Stimulated activated CD4-positive, alpha-beta T cell treated with anti-CD3 and anti-CD28 coated beads, TNF-alpha, amount 100 ng/mL, for 48 hours (primary cell): ENCODE results near the gene LEAP2.

Source experiments
- DNase-seq, 3 donors: peaks; one replicate each; pipeline ENCODE4 v3.0.0-alpha.2; 2020; ENCODE audit warnings: low read depth in 3 of 3

The LEAP2 gene, protein sequence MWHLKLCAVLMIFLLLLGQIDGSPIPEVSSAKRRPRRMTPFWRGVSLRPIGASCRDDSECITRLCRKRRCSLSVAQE

DNA sequence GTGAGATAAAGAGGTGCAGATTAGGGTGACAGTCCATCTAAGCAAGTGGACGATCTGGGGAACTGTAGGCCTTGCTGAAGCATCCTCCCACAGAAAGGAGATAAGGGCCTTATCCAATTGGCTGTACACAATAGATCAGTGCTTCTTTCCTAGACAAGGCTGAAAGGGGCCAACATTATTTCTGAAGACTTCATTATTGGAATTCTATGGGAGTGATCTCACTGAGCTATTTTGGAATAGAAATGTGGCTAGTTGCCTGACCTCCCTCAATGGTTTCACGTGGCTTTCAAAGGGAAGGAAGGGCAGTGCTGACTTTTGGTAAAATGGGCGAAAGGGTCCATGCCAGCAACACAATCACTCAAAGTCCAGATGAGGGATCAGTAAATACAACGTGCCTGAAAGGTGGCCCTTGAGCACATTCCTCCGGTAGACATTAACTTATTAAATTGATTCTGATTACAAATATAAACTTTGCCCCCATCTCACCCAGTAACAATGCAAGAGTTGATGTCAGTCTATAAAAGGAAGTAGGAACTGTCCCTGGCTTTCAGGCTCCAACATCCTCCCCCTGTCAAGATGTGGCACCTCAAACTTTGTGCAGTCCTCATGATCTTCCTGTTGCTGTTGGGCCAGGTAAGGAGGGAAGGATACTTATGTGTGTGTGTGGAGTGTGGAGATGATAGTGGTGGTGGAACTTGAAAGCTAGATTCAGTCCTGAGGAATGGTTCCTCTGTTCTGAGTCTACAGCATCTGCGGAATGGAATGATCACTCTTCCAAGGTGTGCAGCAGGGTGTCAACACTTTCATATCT, at the start of gene LEAP2:
Gene LEAP2, plus strand, starts transcription at position 550 of the 811 bp plus-strand sequence. Its CDS starts 27 bp downstream, at position 577.
- no peak for DNase-seq

GRCh38 chr5:132824426-132824825, 49.0 kb upstream of the LEAP2 start:
- DNase-seq: no peak

- no peak for DNase-seq
Measured at GRCh38 chr5:132825033-132825833, 48.2 kb upstream of the LEAP2 start.

GRCh38 chr5:132825834-132826391, 47.6 kb upstream of the LEAP2 start:
- DNase-seq: no peak

DNA sequence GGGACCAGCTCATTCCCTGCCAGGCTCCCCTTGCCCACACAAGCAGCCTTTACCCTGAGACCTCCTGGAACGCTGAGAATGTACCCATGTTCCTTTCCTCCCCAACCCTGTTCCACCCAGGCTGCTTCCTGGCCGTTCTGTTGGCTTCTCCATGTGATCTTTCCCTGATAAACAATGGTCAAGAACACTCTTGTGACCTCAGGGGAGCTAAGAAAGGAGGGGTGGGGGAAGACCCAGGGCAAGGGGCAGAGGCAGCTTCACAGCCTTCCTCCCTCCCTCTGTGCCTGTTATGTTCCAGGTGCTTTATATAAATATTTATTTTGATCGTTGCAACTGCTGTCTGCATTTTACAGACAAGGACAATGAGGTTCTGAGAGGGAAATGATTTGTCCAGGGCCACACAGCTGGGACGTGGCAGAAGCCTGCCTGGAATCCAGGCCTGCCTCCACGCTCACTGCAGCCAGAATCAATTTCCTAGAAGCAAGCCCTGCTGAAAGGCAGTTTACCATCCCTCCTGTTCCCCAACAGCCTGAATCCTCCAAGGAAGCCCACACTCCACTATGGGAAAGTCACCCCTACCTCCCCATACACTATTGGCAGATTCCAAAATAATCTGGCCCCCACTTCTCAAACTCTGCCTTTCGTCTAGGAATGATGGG, 46.9 kb upstream of the LEAP2 start:
- no peak for DNase-seq

DNA sequence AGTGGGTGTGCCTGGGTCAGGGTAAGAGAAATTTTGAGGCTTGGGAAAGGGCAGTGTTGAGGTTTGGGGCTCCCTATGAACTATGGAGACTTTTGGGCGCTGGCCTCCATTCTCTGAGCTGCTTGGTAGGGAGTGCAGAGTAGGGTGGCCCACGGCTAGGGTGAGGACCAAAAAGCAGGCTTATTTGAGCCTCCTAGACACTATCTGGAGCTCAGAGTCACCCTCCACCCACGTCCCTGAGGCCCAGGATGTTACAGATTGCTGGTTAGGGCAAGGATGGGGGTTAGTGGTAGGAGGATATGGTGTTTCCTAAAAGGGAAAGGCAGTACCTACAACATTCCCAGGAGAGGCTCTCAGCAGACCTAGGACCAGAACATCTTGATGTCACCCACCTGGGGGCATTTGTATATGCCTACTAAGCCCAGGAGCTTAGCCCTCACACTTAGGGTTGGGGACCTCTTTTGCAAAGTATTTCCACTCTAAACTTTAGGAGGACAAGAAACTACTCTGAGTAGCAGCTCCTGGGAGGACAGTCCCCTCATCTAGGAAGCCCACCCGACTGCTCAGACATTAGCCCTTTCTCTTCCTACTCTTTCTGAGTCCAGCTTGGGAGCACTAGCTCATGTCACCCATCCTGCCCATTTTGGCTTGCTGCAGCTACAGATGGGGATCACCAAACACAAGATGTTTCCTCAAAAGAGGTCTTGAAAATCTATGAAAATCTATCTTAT, 45.4 kb upstream of the LEAP2 start:
- DNase-seq: no peak

DNA sequence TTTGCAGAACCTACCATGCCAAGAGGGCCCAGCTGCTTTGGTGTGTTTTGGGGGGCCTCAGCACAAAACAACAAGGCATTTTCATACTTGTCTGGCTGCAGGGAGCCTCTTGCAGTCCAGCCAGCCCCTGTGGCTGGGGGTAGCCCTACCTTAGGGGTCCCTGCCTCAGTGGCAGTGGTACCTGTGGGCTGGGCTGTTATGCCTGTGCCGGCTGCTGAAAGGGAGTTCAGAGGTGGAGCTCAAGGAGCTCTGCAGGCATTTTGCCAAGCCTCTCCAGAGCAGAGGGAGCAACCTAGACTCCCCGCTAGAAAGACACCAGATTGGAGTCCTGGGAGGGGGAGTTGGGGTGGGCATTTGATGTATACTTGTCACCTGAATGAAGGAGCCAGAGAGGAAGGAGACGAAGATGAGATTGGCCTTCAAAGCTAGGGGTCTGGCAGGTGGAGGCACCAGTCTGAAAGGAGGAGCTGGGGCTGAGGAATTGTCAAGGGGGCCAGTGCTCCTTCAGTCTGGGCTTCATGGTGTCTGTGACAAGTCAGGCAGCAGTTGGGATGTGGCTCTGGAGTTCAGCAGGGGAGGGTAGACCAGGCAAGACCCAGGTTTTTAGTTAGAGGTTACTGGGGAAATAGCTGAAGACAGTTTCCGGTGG, 44.5 kb upstream of the LEAP2 start:
- no peak for DNase-seq

GRCh38 chr5:132829742-132830435, 43.6 kb upstream of the LEAP2 start:
- peak; percentile 38 to 71 (median 39) for DNase-seq

DNA sequence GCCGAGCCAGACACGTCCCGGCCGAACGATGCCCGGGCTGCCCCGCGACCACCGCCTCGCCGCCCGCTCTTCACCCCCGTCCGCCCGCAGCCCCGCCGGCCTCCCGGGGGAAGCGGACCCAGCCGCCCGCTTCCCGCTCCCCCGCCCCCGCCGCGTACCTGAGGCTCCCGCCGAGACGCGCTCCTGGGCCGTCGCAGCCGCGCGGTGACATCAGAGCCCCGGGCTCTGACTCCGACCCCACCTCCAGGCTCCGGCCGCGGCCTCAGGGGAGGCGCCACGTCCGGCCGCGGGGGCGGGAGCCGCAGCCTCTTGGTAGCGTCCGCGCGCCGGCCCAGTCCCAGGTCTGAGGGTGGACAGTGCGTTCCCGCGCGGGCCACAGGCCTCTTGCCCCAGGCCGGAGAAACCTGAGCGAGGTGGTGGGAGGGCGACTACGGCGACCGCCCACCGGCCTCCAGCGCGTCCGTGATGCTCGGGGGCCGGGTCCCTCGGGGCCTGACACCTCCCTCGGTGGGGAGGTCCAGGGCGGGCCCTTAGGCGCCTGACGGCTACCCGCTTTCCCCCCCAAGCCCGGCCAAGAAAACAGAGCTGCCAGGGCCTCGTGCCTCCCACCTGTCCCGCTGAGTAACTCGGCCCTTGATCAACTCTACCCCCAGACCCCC, 42.9 kb upstream of the LEAP2 start, which contains the start of gene SHROOM1:
Gene SHROOM1, minus strand, starts transcription at position 212 of the 659 bp plus-strand sequence. CDS start 4,507 bp downstream, outside the sequence.
- DNase-seq: no peak

- no peak for DNase-seq
Measured at GRCh38 chr5:132831095-132831860, 42.2 kb upstream of the LEAP2 start.

DNA sequence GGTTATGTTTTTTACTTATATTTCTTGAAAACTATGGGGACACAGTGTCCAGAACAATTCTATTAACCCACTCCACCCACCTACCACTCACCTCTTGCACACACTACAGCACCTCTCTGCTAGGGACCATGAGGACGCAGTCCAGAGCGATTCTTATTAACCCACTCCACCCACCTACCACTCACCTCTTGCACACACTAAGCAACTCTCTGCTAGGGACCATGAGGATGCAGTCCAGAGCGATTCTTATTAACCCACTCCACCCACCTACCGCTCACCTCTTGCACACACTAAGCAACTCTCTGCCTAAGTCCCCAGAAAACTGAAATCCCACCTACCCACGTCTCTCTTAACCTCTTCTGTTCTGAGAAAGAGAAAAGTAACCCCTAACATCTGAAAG, 40.9 kb upstream of the LEAP2 start:
- no peak for DNase-seq

GRCh38 chr5:132834057-132834456, 39.4 kb upstream of the LEAP2 start:
- DNase-seq: no peak

DNA sequence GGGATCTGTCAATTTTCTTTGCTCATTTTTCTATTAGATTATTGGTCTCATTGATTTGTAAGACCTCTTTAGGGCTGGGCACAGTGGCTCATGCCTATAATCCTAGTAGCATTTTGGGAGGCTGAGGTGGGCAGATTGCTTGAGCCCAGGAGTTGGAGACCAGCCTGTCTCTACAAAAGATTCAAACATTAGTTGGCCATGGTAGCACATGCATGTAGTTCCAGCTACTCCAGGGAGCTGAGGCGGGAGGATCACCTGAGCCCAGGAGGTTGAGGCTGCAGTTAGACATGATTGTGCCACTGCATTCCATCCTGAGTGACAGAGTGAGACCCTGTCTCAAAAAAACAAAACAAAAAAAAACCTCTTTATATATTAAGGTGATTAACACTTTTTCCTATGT, 36.6 kb upstream of the LEAP2 start:
- DNase-seq: no peak

GRCh38 chr5:132837868-132838267, 35.6 kb upstream of the LEAP2 start:
- no peak for DNase-seq

- DNase-seq: no peak
Measured at GRCh38 chr5:132838516-132839282, 34.8 kb upstream of the LEAP2 start.

DNA sequence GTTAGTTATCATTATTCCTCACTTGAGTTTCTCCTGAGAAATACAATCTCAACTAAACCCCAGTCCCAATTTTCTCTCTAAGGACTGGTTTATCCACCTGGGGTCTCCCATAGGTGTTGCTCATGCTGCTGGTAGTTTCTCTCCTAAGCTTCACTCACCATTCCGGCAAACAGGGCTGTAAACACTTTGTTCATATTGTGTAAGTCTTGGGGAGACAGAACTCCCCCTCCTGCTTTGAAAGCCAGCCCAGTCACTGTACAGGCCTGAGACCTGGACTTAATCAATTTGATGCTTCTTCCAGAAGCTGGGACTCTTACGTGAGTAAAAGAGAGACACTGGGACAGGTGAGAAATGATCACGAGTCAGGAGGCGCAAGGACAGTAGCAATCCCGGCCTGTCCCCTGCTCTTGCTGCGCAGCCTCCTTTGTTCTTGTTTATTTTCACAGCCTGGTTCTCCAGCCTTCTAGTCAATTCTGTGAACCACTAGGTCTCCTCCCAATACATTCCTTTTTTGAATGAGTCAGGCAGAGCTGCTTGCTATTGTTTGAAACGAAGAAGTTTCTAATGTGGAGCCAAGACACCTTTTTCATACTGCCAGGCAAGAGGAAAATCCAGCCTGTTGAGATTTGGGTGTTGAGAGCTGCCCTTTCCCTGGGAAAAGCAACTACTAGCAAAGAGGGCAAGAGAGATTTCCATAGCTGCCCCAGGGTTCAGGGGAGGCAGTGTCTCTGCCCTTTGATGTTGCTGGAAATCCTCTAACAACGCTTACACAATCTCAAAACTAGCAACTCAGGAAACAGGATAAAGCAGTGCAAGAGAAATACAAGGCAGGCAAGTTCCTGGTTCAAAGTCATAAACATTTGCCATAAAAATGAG, 33.8 kb upstream of the LEAP2 start:
- DNase-seq: no peak

GRCh38 chr5:132840313-132840712, 33.2 kb upstream of the LEAP2 start:
- DNase-seq: no peak
